Heart left ventricle (tissue), 16 donors: Measurements from ENCODE around the gene GPR78. TPM values are rescaled to one million over a fixed set of nuclear protein-coding genes. Genes with fewer than 3 reads are reported as not detected.
A peak's percentile ranks its signal among the peaks of the same experiment; 100 is the strongest.

Experiments used
- ATAC-seq, 4 donors: fragments of 200-7000 bp; cut with Tn5 transposase; one replicate each; pipeline ENCODE4 v1.9.1; 2020 to 2022; ENCODE audit warnings: moderate library complexity in 4 of 4, mild to moderate bottlenecking in 3 of 4, moderate number of reproducible peaks in 1 of 4
- DNase-seq, 5 donors: peaks; one replicate each; pipeline ENCODE4 v3.0.0-alpha.2; 2020
- H3K27ac ChIP-seq, 12 donors: fragments of 200-600 bp; sonication (generic) in 4 of 12; one replicate each; pipeline versions ENCODE4 v1.5.0 to v1.8.0; 2016 to 2022; ENCODE audit warnings: mild to moderate bottlenecking in 2 of 12
- H3K27me3 ChIP-seq, 9 donors: fragments of 200-600 bp; sonication (generic) in 2 of 9; one replicate each; pipeline versions ENCODE4 v1.5.1 to v1.8.0; 2016 to 2022; ENCODE audit warnings: mild to moderate bottlenecking in 3 of 9
- H3K36me3 ChIP-seq, 9 donors: fragments of 200-600 bp; sonication (generic) in 2 of 9; one replicate each; pipeline versions ENCODE4 v1.5.0 to v1.8.0; 2018 to 2022; ENCODE audit warnings: mild to moderate bottlenecking in 2 of 9
- H3K4me1 ChIP-seq, 12 donors: fragments of 200-600 bp; sonication (generic) in 4 of 12; one replicate each; pipeline versions ENCODE4 v1.5.0 to v1.8.0; 2016 to 2022; ENCODE audit warnings: mild to moderate bottlenecking in 3 of 12
- H3K4me3 ChIP-seq, 12 donors: fragments of 200-600 bp; sonication (generic) in 4 of 12; one replicate each; pipeline versions ENCODE4 v1.5.0 to v1.8.0; 2017 to 2022; ENCODE audit warnings: mild to moderate bottlenecking in 9 of 12, moderate library complexity in 4 of 12
- H3K9me3 ChIP-seq, 12 donors: fragments of 200-600 bp; sonication (generic) in 4 of 12; one replicate each; pipeline versions ENCODE4 v1.5.0 to v1.8.0; 2016 to 2022; ENCODE audit warnings: mild to moderate bottlenecking in 1 of 12
- CTCF ChIP-seq, 12 donors: fragments of 200-600 bp; sonication (generic) in 4 of 12; IDR thresholded peaks; one replicate each; pipeline versions ENCODE4 v1.5.0 to v1.8.0; 2018 to 2022; ENCODE audit warnings: antibody characterized with exemption in 12 of 12, mild to moderate bottlenecking in 5 of 12
- POLR2A ChIP-seq, 2 donors: fragments of 450-650 bp; IDR thresholded peaks; one replicate each; pipeline ENCODE4 v1.6.1; 2017; ENCODE audit warnings: antibody characterized with exemption in 2 of 2, mild to moderate bottlenecking in 2 of 2, moderate library complexity in 2 of 2
- WGBS, 4 donors: extraction: QIAGEN DNeasy Blood & Tissue Kit in 2 of 4; methylation state at CpG; one replicate each; pipeline versions ENCODE4 v1.1.5 to v1.1.7; 2013 to 2018; 5-methylcytosine and 5-hydroxymethylcytosine counted together
- intact Hi-C, 10 donors: fragments of 100-400 bp; cut with DNase I; formaldehyde crosslinking; loops; one replicate each; pipeline versions ENCODE4 v1.11.1 to v1.14.2; 2022
- polyA plus RNA-seq, 2 donors: library from polyadenylated mRNA; stranded (reverse); fragments of 200-250 nt; gene quantifications; one replicate each; pipeline ENCODE4 v1.2.3, GENCODE V29; 2013
- total RNA-seq, 9 donors: library from RNA; depleted of rRNA in 2 of 9; stranded (reverse); fragments of >200 nt in 2 of 9; fragmentation: NEBNext Ultra II Directional in 3 of 9; extraction: Animal tissue kit (Norgen Biotek cat#: 25700) in 3 of 9; gene quantifications; one replicate each; pipeline versions ENCODE4 v1.1.0 to v1.2.4, GENCODE V29; 2016 to 2023
- donor health status: ischemic (EF 13 %, LVEDD 7.1; RV severe dilation, severe dysfunction).
- donor health status: healthy with polysubstance abuse.
- donor health status: DM: no; HTN: yes; CAD: no.
- donor health status: DM: no; HTN: no; CAD: no.
- donor health status: ischemic (EF 25% LVEDD 6.9; RV normal size, moderate dysfunction).
- donor health status: ischemic (EF 25% LVEDD 5.7; RV mildly dilated, moderate dysfunction).
- donor health status: healthy.
- donor health status: DM: yes; HTN: yes; CAD: no.
- donor health status: ischemic (EF 35%, LVEDD 5.7; RV mildly dilated, moderate dysfunction).
- donor health status: nonischemic (EF 11% LVEDD 7.7; RV severe dilation, severe dysfunction).
- donor health status: DM: yes; HTN: yes; CAD: no.
- donor health status: PGD.
- donor health status: ischemic (EF 29% LVEDD 5.4; RV normal size, mild dysfunction).
- donor health status: nonischemic (EF 23%, LVEDD 6.1; RV moderate dilation, normal function).

GPR78 gene
- total and polyA plus RNA-seq, 11 donors: 0.11 TPM; not detected in 10

GRCh38 chr4:8555716-8556115, 24.5 kb upstream of the GPR78 start:
- no peak overlapping the region for H3K4me3 ChIP-seq
- H3K27me3 ChIP-seq: peaks cover 0 to 23% (median 0%) of the 10 kb centered on the region in 9 donors
- no peaks in the 10 kb centered on the region for H3K4me1 ChIP-seq
- intact Hi-C loops: no loop called here
- no peaks in the 10 kb centered on the region for H3K9me3 ChIP-seq
- H3K27ac ChIP-seq: no peak overlapping the region
- no peak for ATAC-seq
- no peak for TF ChIP-seq CTCF (IDR thresholded peaks at IDR 0.05)
- no peak for TF ChIP-seq POLR2A (IDR thresholded peaks at IDR 0.05)
- no peaks in the 10 kb centered on the region for H3K36me3 ChIP-seq
- 72 to 77% (median 75%) methylated on average over 5 of the region's 5 CpGs for WGBS, 4 donors
- DNase-seq: no peak

DNA sequence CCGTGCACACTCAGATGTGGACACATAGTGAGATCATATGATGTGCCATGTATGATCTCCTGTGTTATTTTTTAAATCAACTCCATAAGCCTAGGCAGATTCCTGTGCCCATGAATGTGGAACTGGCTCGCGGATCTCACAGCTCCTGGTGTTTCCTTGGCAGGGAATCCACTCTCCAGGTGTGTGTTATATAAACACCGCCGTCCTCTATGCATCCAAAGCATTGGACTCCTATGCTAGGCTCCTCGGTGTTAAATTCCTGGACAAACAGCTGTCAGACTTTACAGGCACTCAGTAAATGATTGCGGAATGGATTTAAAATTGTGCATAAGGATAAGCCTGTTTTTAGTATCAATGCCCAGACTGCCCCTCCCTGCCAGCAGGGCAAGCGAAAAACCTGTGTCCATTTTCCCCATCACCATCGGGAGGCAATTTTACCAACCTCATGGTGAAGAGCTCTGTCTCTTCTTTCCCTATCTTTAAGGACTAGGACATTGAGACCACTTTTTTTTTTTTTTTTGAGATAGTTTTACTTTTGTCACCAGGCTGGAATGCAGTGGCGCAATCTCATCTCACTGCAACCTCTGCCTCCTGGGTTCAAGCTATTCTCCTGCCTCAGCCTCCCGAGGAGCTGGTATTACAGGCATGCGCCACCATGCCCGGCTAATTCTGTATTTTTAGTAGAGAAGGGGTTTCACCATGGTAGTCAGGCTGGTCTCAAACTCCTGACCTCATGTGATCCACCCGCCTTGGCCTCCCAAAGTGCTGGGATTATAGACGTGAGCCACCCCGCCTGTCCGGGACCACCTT, 23.6 kb upstream of the GPR78 start:
- intact Hi-C loops: no loop called here
- TF ChIP-seq CTCF (IDR thresholded peaks at IDR 0.05) (no peak), POLR2A (IDR thresholded peaks at IDR 0.05) (no peak)
- 75 to 82% (median 78%) methylated on average over 17 of the region's 17 CpGs for WGBS, 4 donors
- Histone ChIP-seq H3K9me3 (no peaks in the 10 kb centered on the region), H3K27ac (no peak overlapping the region), H3K4me1 (no peaks in the 10 kb centered on the region), H3K27me3 (peaks cover 0 to 29% (median 2%) of the 10 kb centered on the region in 9 donors), H3K4me3 (no peak overlapping the region), H3K36me3 (no peaks in the 10 kb centered on the region)
- DNase-seq (peak in 1 of 5 donors; percentile 13), ATAC-seq (no peak)

DNA sequence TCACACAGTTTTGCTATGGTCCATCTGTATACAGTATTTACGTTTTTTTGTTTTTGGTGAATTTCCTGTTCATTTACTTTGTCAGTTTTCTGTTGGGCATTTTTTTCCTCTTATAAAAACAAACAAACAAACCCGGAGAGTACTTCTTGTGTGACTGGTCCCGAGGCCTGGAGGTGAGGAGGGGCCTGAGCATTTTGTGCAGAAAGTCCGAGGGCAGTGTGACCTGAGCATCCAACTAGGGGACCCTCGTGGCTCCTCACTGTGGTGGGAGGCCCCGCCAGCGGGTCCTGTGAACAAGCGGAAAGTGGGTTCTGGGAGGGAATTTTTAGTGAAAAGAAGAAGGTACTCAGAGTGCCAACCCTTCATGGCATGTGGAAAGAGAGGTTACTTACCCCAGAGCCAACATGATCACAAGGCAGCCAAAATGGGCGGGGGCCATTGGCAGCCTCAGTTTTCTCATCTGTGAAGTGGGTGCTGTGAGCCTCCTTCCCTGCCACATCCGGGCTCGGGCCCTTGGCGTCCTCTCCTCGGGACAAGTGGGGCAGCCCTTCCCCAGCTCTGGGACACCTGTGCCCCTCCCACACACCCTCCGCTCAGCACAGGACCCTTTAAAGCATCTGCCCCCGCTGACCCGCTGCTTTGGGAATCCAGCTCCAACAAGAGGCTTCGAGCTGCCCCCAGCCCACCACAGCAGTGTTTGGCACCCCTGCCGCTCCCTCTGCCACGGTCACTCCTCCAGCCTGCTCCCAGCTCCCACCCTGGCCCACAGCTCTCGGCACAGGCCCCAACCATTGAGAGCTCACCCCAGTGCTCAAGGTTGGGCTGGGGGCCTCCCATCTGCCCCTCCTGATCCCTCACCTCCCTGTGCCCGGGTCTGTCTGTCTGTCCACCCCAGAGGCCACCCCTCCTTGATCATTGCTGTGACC, 22.8 kb upstream of the GPR78 start:
- DNase-seq (peak in 1 of 5 donors; percentile 13), ATAC-seq (no peak)
- intact Hi-C loops: no loop called here
- Histone ChIP-seq H3K9me3 (no peaks in the 10 kb centered on the region), H3K27me3 (peaks cover 0 to 29% (median 2%) of the 10 kb centered on the region in 9 donors), H3K36me3 (no peaks in the 10 kb centered on the region), H3K4me1 (no peaks in the 10 kb centered on the region), H3K4me3 (no peak overlapping the region), H3K27ac (no peak overlapping the region)
- 72 to 78% (median 75%) methylated on average over 19 to 21 of the region's 21 CpGs for WGBS, 4 donors
- TF ChIP-seq POLR2A (IDR thresholded peaks at IDR 0.05) (no peak), CTCF (IDR thresholded peaks at IDR 0.05) (no peak)
